H1 (cell line): Measurements from ENCODE around the gene CIB4. TPM values are rescaled to one million over a fixed set of nuclear protein-coding genes. Genes with fewer than 3 reads are reported as not detected.

ENCODE experiments used
- CBX5 ChIP-seq: fragments of 300-800, 300-1000 bp; sonication (generic); IDR thresholded peaks from 2 replicates; pipeline ENCODE4 v1.7.1; 2016; ENCODE audit warnings: antibody characterized with exemption, low read length, low read depth
- SIN3A ChIP-seq, 2 experiments: IDR thresholded peaks in 1 of 2; conservative IDR thresholded peaks in 1 of 2; 2 replicates each; pipeline ENCODE4 v1.6.1; 2011 to 2012; ENCODE audit warnings: low read length in 2 of 2, improper control_type of control experiment in 1 of 2, low read depth in 1 of 2, mild to moderate bottlenecking in 1 of 2
- SP1 ChIP-seq: IDR thresholded peaks from 2 replicates; pipeline ENCODE4 v1.6.1; 2011; ENCODE audit warnings: low read depth, low read length
- YY1 ChIP-seq: IDR thresholded peaks from 2 replicates; pipeline ENCODE4 v1.6.1; 2011; ENCODE audit warnings: low read depth, mild to moderate bottlenecking, low read length
- polyA plus RNA-seq, 7 experiments: library from polyadenylated mRNA; depleted of rRNA in 3 of 7; stranded (reverse) in 5 of 7; unstranded in 2 of 7; fragments of >200 nt in 5 of 7; fragments of 200-250 nt in 2 of 7; gene quantifications; 1 replicate in 5 of 7; 2 replicates in 1 of 7; 4 replicates in 1 of 7; pipeline versions ENCODE4 v1.2.1 to v1.2.3, GENCODE V29; 2011 to 2013; ENCODE audit warnings: missing spikeins in 2 of 7, mixed read lengths in 2 of 7
- total RNA-seq: library from RNA; stranded (reverse); fragmentation: NEBNext Ultra II Directional; extraction: Animal tissue kit (Norgen Biotek cat#: 25700); gene quantifications from 2 replicates; pipeline ENCODE4 v1.2.1, GENCODE V29; 2021

CIB4 gene
- total and polyA plus RNA-seq, 2 of the 8 experiments (the other 6 are each of a cell fraction or from before 2014, with no cell fraction given) = not detected

- no peak for TF ChIP-seq YY1
- TF ChIP-seq SIN3A (conservative IDR thresholded peaks at IDR 0.05 in 1 of 2, IDR thresholded peaks at IDR 0.05 in 1 of 2; ENCODE audit: low read depth in 1 of 2, low read length in 2 of 2) = no peak
- no peak for TF ChIP-seq SP1
- TF ChIP-seq CBX5 = no peak
Measured at GRCh38 chr2:26579723-26580040, 61.5 kb downstream of the CIB4 start (continued).
